Measurements from ENCODE around the gene TMEM131L. TPM values are rescaled to one million over a fixed set of nuclear protein-coding genes. Genes with fewer than 3 reads are reported as not detected.

Gene TMEM131L
- total RNA-seq, 2 experiments from 2014 or later = 51.7 to 52.4 TPM

- intact Hi-C loops (cut with micrococcal nuclease) = no loop called here
- Mint-ChIP-seq H3K36me3 (ENCODE audit: low read depth) (peaks cover 57% of the 10 kb centered on the region), H3K4me3 (no peak overlapping the region), H3K27ac (peak overlapping the region; percentile 78), H3K4me1 (ENCODE audit: low read depth) (peaks cover 70% of the 10 kb centered on the region), H3K9me3 (peaks cover 4% of the 10 kb centered on the region), H3K27me3 (no peaks in the 10 kb centered on the region)
- ChIA-PET CTCF (interaction anchor here (0.9 to 3.2 kb wide), 8 partner anchors 10 to 81 kb away, joined by 3 to 8 read pairs (median 4); no protein-coding TSS in a partner anchor), POLR2A (interaction anchor here (0.6 to 2.2 kb wide), 8 partner anchors 8 to 1245 kb away, joined by 3 to 9 read pairs (median 3); partner anchors contain the start of gene TMEM131L)
- TF ChIP-seq CTCF (IDR thresholded peaks at IDR 0.05) = no peak
- ATAC-seq (peak; percentile 40), DNase-seq (no peak)
These were observed 47.4 kb downstream of the TMEM131L start for GRCh38 chr4:153513596-153513995.

- Mint-ChIP-seq H3K4me3 (no peak overlapping the region), H3K9me3 (peaks cover 4% of the 10 kb centered on the region), H3K36me3 (ENCODE audit: low read depth) (peaks cover 57% of the 10 kb centered on the region), H3K27me3 (no peaks in the 10 kb centered on the region), H3K27ac (peak overlapping the region; percentile 63), H3K4me1 (ENCODE audit: low read depth) (peaks cover 75% of the 10 kb centered on the region)
- POLR2A ChIA-PET = interaction anchor here (0.6 to 2.2 kb wide), 8 partner anchors 9 to 1245 kb away, joined by 3 to 9 read pairs (median 3); partner anchors contain the start of gene TMEM131L
- peak; percentile 10 for ATAC-seq
- intact Hi-C loops (cut with micrococcal nuclease) = no loop called here
- CTCF ChIA-PET = interaction anchor here (0.9 to 3.2 kb wide), 7 partner anchors 9 to 81 kb away, joined by 3 to 8 read pairs (median 5); no protein-coding TSS in a partner anchor
- DNase-seq = no peak
- TF ChIP-seq CTCF (IDR thresholded peaks at IDR 0.05) = no peak
These were observed 47.9 kb downstream of the TMEM131L start for GRCh38 chr4:153514001-153514526.

GRCh38 chr4:153514688-153515426 lies 48.7 kb downstream of the TMEM131L start:
- H3K36me3 Mint-ChIP-seq (ENCODE audit: low read depth) = peaks cover 56% of the 10 kb centered on the region
- H3K27me3 Mint-ChIP-seq = no peaks in the 10 kb centered on the region
- H3K9me3 Mint-ChIP-seq = peaks cover 4% of the 10 kb centered on the region
- ChIA-PET POLR2A (interaction anchor here (0.6 to 2.2 kb wide), 5 partner anchors 9 to 49 kb away, joined by 3 to 9 read pairs (median 3); partner anchors contain the start of gene TMEM131L), CTCF (interaction anchor here (0.9 to 3.2 kb wide), 6 partner anchors 13 to 82 kb away, joined by 3 to 8 read pairs (median 4); no protein-coding TSS in a partner anchor)
- intact Hi-C loops (cut with micrococcal nuclease) = no loop called here
- H3K4me1 Mint-ChIP-seq (ENCODE audit: low read depth) = peaks cover 80% of the 10 kb centered on the region
- peak overlapping the region; percentile 47 for H3K27ac Mint-ChIP-seq
- no peak overlapping the region for H3K4me3 Mint-ChIP-seq
- no peak for ATAC-seq
- DNase-seq = no peak
- no peak for TF ChIP-seq CTCF (IDR thresholded peaks at IDR 0.05)

GRCh38 chr4:153517159-153517558 lies 51.0 kb downstream of the TMEM131L start:
- no peak for ATAC-seq
- no peak for DNase-seq
- Mint-ChIP-seq H3K27ac (peak overlapping the region; percentile 96), H3K4me1 (ENCODE audit: low read depth) (peaks cover 82% of the 10 kb centered on the region), H3K9me3 (no peaks in the 10 kb centered on the region), H3K27me3 (no peaks in the 10 kb centered on the region), H3K4me3 (no peak overlapping the region), H3K36me3 (ENCODE audit: low read depth) (peaks cover 50% of the 10 kb centered on the region)
- ChIA-PET CTCF (interaction anchor here (0.9 kb wide), 1 partner anchor 56 kb away, joined by 3 read pairs; no protein-coding TSS in a partner anchor), POLR2A (interaction anchor here (0.6 kb wide), 1 partner anchor 12 kb away, joined by 3 read pairs; no protein-coding TSS in a partner anchor)
- intact Hi-C loops (cut with micrococcal nuclease) = no loop called here
- no peak for TF ChIP-seq CTCF (IDR thresholded peaks at IDR 0.05)
